Erythroblast (primary cell): ENCODE data around the gene ATG9A.

ENCODE experiments used
- GATA1 ChIP-seq: IDR thresholded peaks from 2 replicates; pipeline ENCODE4 v1.6.1; 2011; ENCODE audit warnings: low read depth, mild to moderate bottlenecking, control low read depth, low read length, moderate library complexity
- POLR2A ChIP-seq: IDR thresholded peaks from 2 replicates; pipeline ENCODE4 v1.6.1; 2011; ENCODE audit warnings: mild to moderate bottlenecking, low read length

DNA sequence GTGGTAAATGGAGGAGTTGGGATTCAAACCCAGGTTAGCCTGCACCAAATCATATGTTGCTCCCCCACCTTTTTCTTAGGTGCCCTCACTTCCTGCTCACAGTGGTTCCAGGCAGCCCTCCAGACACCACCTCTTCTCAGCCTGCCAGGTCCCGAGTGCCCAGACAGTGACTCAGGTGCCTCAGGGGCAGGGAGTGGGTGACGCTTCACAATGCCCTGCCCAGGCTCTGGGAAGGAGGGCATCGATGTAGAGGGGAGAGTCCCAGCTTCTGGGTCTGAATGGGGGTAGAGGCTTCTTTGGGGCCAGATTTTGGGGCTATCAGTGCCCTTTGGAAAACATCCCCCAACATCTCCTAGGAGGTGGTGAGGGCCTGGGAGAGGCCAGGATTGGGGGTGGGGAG is 44.5 kb upstream of the ATG9A start:
- TF ChIP-seq POLR2A (no peak), GATA1 (no peak)
